ENCODE measurements around the gene TEAD1.

GRCh38 chr11:12803086-12803826 lies 129.0 kb downstream of the TEAD1 start:
- TF ChIP-seq CTCF (IDR thresholded peaks at IDR 0.05; ENCODE audit: low read depth, low read length, missing input control) (no peak), RAD21 (IDR thresholded peaks at IDR 0.05) (no peak), FOXA1 (IDR thresholded peaks at IDR 0.05) (no peak), GABPA (IDR thresholded peaks at IDR 0.05 in 1 of 2, conservative IDR thresholded peaks at IDR 0.05 in 1 of 2) (no peak), ATF3 (IDR thresholded peaks at IDR 0.05) (no peak), TAF1 (conservative IDR thresholded peaks at IDR 0.05) (no peak), FOXA2 (IDR thresholded peaks at IDR 0.05) (no peak), RXRA (IDR thresholded peaks at IDR 0.05) (no peak), REST (IDR thresholded peaks at IDR 0.05) (no peak), HNF4G (IDR thresholded peaks at IDR 0.05) (no peak)

Data from liver (tissue), 3 donors.